Fibroblast of lung (primary cell): ENCODE measurements around the gene ALG1L2. TPM values are rescaled to one million over a fixed set of nuclear protein-coding genes. Genes with fewer than 3 reads are reported as not detected.
A peak's percentile ranks its signal among the peaks of the same experiment; 100 is the strongest.
"Not testable (repeated sequence)": the region's sequence is repeated elsewhere in the genome, so short reads cannot be mapped to it uniquely, and the experiment has no call there.

ENCODE experiments used
- DNase-seq, 2 donors: peaks; one replicate each; pipeline versions ENCODE4 v3.0.0 to v3.0.0-alpha.2; 2010; ENCODE audit warnings: low read depth in 2 of 2
- H2AFZ ChIP-seq: 2 replicates; pipeline ENCODE4 v1.5.1; 2012; ENCODE audit warnings: low read length, control low read depth, inconsistent platforms
- H3K27ac ChIP-seq: 2 replicates; pipeline ENCODE4 v1.5.1; 2011; ENCODE audit warnings: low read length, control low read depth; ENCODE audit not compliant: insufficient read depth
- H3K27me3 ChIP-seq: 2 replicates; pipeline ENCODE4 v1.5.1; 2011; ENCODE audit warnings: mild to moderate bottlenecking, low read length; ENCODE audit not compliant: control insufficient read depth, insufficient read depth
- H3K36me3 ChIP-seq: 2 replicates; pipeline ENCODE4 v1.5.1; 2011; ENCODE audit warnings: low read length; ENCODE audit not compliant: control insufficient read depth, insufficient read depth
- H3K4me1 ChIP-seq: 2 replicates; pipeline ENCODE4 v1.5.1; 2011; ENCODE audit warnings: low read length; ENCODE audit not compliant: control insufficient read depth, insufficient read depth; ENCODE audit errors: extremely low read depth
- H3K4me2 ChIP-seq: 2 replicates; pipeline ENCODE4 v1.5.1; 2011; ENCODE audit warnings: low read length, control low read depth; ENCODE audit not compliant: insufficient read depth; ENCODE audit errors: extremely low read depth
- H3K4me3 ChIP-seq, 4 experiments: fragments of 200-600 bp in 1 of 4; sonication (generic) in 1 of 4; replicated peaks in 1 of 4; 2 replicates each; pipeline ENCODE4 v1.5.1; 2011 to 2016; ENCODE audit warnings: low read length in 4 of 4, low read depth in 3 of 4, mild to moderate bottlenecking in 3 of 4, control low read depth in 2 of 4, inconsistent platforms in 1 of 4, mixed read lengths in 1 of 4; ENCODE audit not compliant: insufficient read depth in 1 of 4; ENCODE audit errors: control extremely low read depth in 1 of 4
- H3K79me2 ChIP-seq: 2 replicates; pipeline ENCODE4 v1.5.1; 2012; ENCODE audit warnings: mild to moderate bottlenecking, low read length, inconsistent platforms; ENCODE audit not compliant: control insufficient read depth, insufficient read depth
- H3K9ac ChIP-seq: 2 replicates; pipeline ENCODE4 v1.5.1; 2011; ENCODE audit warnings: mild to moderate bottlenecking, low read length, control low read depth; ENCODE audit not compliant: insufficient read depth
- H3K9me3 ChIP-seq: 2 replicates; pipeline ENCODE4 v1.5.1; 2012; ENCODE audit warnings: low read depth, low read length; ENCODE audit not compliant: control insufficient read depth, insufficient read depth
- H4K20me1 ChIP-seq: 2 replicates; pipeline ENCODE4 v1.5.1; 2011; ENCODE audit warnings: low read length; ENCODE audit not compliant: control insufficient read depth, insufficient read depth; ENCODE audit errors: extremely low read depth
- EZH2 ChIP-seq: IDR thresholded peaks from 2 replicates; pipeline ENCODE4 v1.5.1; 2012; ENCODE audit warnings: low read length, control low read depth, mild to moderate bottlenecking; ENCODE audit errors: missing control alignments
- polyA plus RNA-seq, 2 donors: library from polyadenylated mRNA; depleted of rRNA in 1 of 2; stranded (reverse) in 1 of 2; unstranded in 1 of 2; fragments of >200 nt; gene quantifications; 2 replicates each; pipeline ENCODE4 v1.2.1, GENCODE V29; 2011 to 2012; ENCODE audit warnings: missing spikeins in 1 of 2
- total RNA-seq: library from RNA; depleted of rRNA; stranded (reverse); fragments of >200 nt; gene quantifications from 2 replicates; pipeline ENCODE4 v1.2.1, GENCODE V29; 2014
- TF ChIP-seq, protein P1 (sequence below), 2 donors: IDR thresholded peaks in 1 of 2; conservative IDR thresholded peaks in 1 of 2; 1 replicate in 1 of 2; 2 replicates in 1 of 2; pipeline ENCODE4 v1.5.1; 2011 to 2012; ENCODE audit warnings: low read length in 2 of 2, control low read depth in 1 of 2, inconsistent platforms in 1 of 2, low read depth in 1 of 2, mild to moderate bottlenecking in 1 of 2

Gene ALG1L2
- total and polyA plus RNA-seq, 2 donors (not counting 1 experiment from before 2014, with no cell fraction given): 0.50 TPM; not detected in 1

- not testable (repeated sequence) for H3K9me3 ChIP-seq, H3K4me1 ChIP-seq, DNase-seq, H3K27me3 ChIP-seq, H4K20me1 ChIP-seq, H3K4me3 ChIP-seq, H2AFZ ChIP-seq, H3K27ac ChIP-seq, H3K36me3 ChIP-seq, H3K79me2 ChIP-seq, H3K4me2 ChIP-seq, H3K9ac ChIP-seq
Observed at GRCh38 chr3:130058267-130058657, 23.4 kb upstream of the ALG1L2 start.

DNA sequence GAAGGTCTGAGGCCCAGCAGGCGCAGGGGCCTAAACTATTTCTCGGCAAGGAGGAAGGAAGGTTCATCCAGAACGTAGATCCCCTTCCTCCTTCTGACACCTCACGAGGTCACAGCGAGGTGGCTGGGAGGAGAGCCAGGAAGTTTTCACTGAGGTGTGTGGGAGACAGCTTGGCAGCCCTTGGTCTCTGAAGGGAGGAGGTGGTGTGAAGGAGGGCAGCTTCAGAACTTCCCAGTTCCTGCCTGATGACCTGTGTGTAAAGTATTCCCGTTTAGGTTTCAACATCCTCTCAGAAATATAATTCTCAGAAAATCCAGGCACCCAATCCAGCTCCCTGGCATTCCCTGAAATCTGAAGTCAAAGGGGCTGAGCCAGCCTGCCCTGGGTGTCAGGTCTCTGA is 22.9 kb upstream of the ALG1L2 start:
- not testable (repeated sequence) for H2AFZ ChIP-seq, H4K20me1 ChIP-seq, H3K27me3 ChIP-seq, H3K79me2 ChIP-seq, H3K27ac ChIP-seq, H3K36me3 ChIP-seq, H3K4me1 ChIP-seq, H3K4me3 ChIP-seq, H3K9ac ChIP-seq, H3K9me3 ChIP-seq, H3K4me2 ChIP-seq
- peak in 1 of 2 donors; percentile 52 for DNase-seq

- H3K4me1 ChIP-seq, H3K9ac ChIP-seq, H3K4me3 ChIP-seq, H3K36me3 ChIP-seq, DNase-seq, H3K27ac ChIP-seq, H3K9me3 ChIP-seq, H3K79me2 ChIP-seq, H4K20me1 ChIP-seq, H2AFZ ChIP-seq, H3K27me3 ChIP-seq, H3K4me2 ChIP-seq: not testable (repeated sequence)
Observed at GRCh38 chr3:130059162-130059561, 22.5 kb upstream of the ALG1L2 start.

DNA sequence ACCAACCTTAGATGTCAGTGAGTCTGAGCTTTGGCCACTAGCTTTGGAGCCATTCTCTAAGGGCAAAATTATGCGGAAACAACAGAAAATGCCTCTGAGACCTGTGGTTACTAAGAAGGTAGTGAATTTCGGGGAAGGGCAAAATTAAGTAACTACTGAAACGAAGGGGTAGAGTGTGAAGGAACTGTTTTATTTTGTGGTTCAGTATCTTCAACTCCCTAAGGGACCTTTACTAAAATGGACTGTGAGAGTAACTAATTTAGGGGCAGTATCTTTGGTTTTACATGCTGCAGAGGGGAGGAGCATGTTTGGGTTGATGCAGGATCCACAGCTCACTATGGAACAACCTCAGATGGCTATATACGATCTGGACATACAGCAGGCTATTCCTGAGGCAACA is 8.0 kb upstream of the ALG1L2 start:
- no peak overlapping the region for H2AFZ ChIP-seq

More for the DNA sequence above, 8.0 kb upstream of the ALG1L2 start:
- no peak overlapping the region for H3K4me2 ChIP-seq
- H3K4me3 ChIP-seq: no peak overlapping the region
- no peaks in the 10 kb centered on the region for H4K20me1 ChIP-seq
- TF ChIP-seq, protein P1, sequence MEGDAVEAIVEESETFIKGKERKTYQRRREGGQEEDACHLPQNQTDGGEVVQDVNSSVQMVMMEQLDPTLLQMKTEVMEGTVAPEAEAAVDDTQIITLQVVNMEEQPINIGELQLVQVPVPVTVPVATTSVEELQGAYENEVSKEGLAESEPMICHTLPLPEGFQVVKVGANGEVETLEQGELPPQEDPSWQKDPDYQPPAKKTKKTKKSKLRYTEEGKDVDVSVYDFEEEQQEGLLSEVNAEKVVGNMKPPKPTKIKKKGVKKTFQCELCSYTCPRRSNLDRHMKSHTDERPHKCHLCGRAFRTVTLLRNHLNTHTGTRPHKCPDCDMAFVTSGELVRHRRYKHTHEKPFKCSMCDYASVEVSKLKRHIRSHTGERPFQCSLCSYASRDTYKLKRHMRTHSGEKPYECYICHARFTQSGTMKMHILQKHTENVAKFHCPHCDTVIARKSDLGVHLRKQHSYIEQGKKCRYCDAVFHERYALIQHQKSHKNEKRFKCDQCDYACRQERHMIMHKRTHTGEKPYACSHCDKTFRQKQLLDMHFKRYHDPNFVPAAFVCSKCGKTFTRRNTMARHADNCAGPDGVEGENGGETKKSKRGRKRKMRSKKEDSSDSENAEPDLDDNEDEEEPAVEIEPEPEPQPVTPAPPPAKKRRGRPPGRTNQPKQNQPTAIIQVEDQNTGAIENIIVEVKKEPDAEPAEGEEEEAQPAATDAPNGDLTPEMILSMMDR (conservative IDR thresholded peaks at IDR 0.05 in 1 of 2, IDR thresholded peaks at IDR 0.05 in 1 of 2; ENCODE audit: low read depth in 1 of 2, low read length in 2 of 2): no peak
- TF ChIP-seq EZH2: no peak
- H3K4me1 ChIP-seq: no peaks in the 10 kb centered on the region
- DNase-seq: no peak
- H3K27me3 ChIP-seq: no peaks in the 10 kb centered on the region
- H3K9ac ChIP-seq: no peak overlapping the region
- no peak overlapping the region for H3K27ac ChIP-seq
- H3K36me3 ChIP-seq: no peaks in the 10 kb centered on the region
- no peaks in the 10 kb centered on the region for H3K9me3 ChIP-seq
- no peaks in the 10 kb centered on the region for H3K79me2 ChIP-seq
